Stimulated activated CD4-positive, alpha-beta T cell treated with anti-CD3 and anti-CD28 coated beads, Interleukin-15, amount 100 ng/mL, for 1 hour (primary cell): Measurements from ENCODE around the gene OMA1.

Experiments used
- DNase-seq, 2 donors: peaks; one replicate each; pipeline ENCODE4 v3.0.0-alpha.2; 2020; ENCODE audit warnings: low read depth in 1 of 2, low spot score in 1 of 2

The OMA1 gene

DNA sequence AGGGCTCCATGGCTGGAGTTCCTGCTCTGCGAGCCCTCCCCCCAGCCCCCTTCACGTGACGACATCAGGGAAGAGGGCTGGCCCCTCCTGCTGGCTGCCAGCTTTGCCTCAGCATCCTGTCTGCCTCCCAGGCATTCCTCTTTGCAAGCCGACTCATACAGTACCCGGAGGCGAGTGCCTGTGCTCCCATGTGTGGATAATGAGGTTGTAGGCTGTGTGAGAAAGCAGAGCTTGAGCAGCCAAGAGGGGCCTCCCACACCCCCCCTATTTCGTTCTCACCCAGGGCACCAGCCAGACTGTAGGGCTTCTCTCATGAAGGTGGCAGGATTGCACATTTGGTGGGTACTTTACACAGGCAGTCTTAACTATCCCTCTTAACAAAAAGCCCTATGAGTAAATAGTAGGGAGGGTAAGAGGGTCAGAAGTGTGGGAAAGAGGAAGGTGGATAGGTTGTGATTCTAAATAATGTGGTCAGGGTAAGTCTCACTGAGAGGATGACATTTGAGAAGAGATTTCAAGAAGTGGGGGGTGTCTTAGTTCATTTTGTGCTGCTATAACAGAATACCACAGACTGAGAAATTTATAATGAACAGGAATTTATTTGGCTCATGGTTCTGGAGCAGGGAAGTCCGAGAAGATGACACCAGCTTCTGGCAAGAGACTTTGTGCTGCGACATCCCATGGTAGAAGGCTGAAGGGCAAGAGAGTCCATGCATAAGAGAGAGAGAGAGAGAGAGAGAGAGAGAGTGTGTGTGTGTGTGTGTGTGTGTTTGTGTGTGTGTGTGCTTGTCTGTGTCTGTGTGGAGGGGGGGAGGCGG is 113.5 kb downstream of the OMA1 start:
- no peak for DNase-seq

DNA sequence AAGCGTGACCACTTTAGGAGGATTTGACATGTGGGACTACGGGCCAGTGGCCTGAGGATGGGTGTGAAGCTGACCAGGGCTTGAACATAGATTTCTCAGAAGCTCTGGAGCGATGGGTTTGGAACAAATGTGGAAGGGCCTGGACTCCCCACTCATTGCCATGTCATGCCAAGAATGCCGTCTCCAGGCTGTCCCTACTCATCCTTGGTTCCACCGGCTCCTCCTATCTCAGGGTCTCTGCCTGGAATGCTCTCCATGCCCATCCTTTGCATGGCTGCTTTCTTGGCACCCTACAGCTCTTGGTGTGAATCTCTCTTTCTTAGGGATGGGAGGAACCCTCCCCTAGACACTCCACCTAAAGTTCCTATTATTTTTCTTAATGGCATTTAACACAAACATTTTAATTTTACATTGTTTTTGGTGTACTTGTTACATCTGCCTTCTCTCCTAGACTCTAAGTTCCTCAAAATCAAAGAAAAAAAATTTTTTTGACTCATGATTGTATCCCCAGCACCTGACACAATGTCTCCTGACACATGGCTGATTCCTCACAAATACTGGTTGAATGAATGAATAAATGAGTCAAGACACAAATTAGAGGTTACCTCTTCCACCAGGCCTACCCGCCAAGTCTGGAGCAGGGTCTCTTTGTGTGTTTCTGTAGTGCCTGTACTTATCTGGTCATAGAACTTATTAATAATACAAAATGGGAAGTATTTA is 114.5 kb downstream of the OMA1 start:
- DNase-seq: no peak
